NOMO-1 (cell line): ENCODE results near the gene PXDN.
"Not testable (repeated sequence)": the region's sequence is repeated elsewhere in the genome, so short reads cannot be mapped to it uniquely, and the experiment has no call there.

Source experiments
- DNase-seq, 2 experiments: peaks; one replicate each; lab custom pipeline; 2025; ENCODE audit not compliant: unreplicated experiment in 2 of 2; lab: John Stamatoyannopoulos, UW

PXDN gene

GRCh38 chr2:1638281-1638860, 105.9 kb downstream of the PXDN start:
- DNase-seq = no peak

- no peak for DNase-seq
Measured at GRCh38 chr2:1636791-1637415, 107.4 kb downstream of the PXDN start.

GRCh38 chr2:1635823-1636222, 108.5 kb downstream of the PXDN start:
- DNase-seq = no peak

- DNase-seq = no peak
Measured at GRCh38 chr2:1634681-1635341, 109.5 kb downstream of the PXDN start.

GRCh38 chr2:1633936-1634587, 110.3 kb downstream of the PXDN start:
- no peak for DNase-seq

GRCh38 chr2:1633092-1633671, 111.1 kb downstream of the PXDN start:
- no peak for DNase-seq

GRCh38 chr2:1632510-1632909, 111.8 kb downstream of the PXDN start:
- no peak for DNase-seq

GRCh38 chr2:1632002-1632348, 112.3 kb downstream of the PXDN start:
- DNase-seq = no peak

- DNase-seq = no peak
Measured at GRCh38 chr2:1631292-1632001, 112.9 kb downstream of the PXDN start.

GRCh38 chr2:1628893-1629292, 115.4 kb downstream of the PXDN start:
- DNase-seq = no peak

- no peak for DNase-seq
Measured at GRCh38 chr2:1627628-1628381, 116.5 kb downstream of the PXDN start.

GRCh38 chr2:1626271-1626681, 118.0 kb downstream of the PXDN start:
- DNase-seq = no peak

- DNase-seq = no peak
Measured at GRCh38 chr2:1625281-1626001, 118.9 kb downstream of the PXDN start.

GRCh38 chr2:1623906-1624445, 120.3 kb downstream of the PXDN start:
- DNase-seq = no peak

GRCh38 chr2:1622521-1623200, 121.7 kb downstream of the PXDN start:
- no peak for DNase-seq

- DNase-seq = not testable (repeated sequence)
Measured at GRCh38 chr2:1621976-1622375, 122.3 kb downstream of the PXDN start.

GRCh38 chr2:1621501-1621900, 122.8 kb downstream of the PXDN start:
- no peak for DNase-seq

- DNase-seq = no peak
Measured at GRCh38 chr2:1621041-1621440, 123.3 kb downstream of the PXDN start.

GRCh38 chr2:1620081-1620480, 124.2 kb downstream of the PXDN start:
- DNase-seq = no peak
